NCI-H69 (cell line): Measurements from ENCODE around the gene LGR4.
"Not testable (repeated sequence)": the region's sequence is repeated elsewhere in the genome, so short reads cannot be mapped to it uniquely, and the experiment has no call there.

Source experiments
- DNase-seq: peaks from one replicate; lab custom pipeline; 2025; lab: John Stamatoyannopoulos, UW

The LGR4 gene

GRCh38 chr11:27347359-27348339 is 124.9 kb downstream of the LGR4 start:
- peak; percentile 94 for DNase-seq

- DNase-seq, result no peak
These were observed 132.6 kb downstream of the LGR4 start for GRCh38 chr11:27339941-27340340.

DNA sequence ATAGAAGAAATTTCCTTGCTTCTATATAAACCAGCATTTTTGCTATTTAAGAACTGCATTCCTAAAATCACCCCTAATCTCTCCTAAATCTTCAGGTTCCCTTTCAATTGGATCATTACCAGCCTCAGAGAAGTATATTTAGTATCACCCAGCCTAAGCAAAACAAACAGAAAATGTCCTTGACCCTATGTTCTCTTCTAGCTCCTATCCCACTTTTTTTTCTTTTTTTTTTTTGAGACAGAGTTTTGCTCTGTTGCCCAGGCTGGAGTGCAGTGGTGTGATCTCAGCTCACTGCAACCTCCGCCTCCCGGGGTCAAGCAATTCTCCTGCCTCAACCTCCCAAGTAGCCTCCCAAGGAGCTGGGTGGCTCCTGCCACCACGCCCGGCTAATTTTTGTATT is 137.8 kb downstream of the LGR4 start:
- not testable (repeated sequence) for DNase-seq

DNA sequence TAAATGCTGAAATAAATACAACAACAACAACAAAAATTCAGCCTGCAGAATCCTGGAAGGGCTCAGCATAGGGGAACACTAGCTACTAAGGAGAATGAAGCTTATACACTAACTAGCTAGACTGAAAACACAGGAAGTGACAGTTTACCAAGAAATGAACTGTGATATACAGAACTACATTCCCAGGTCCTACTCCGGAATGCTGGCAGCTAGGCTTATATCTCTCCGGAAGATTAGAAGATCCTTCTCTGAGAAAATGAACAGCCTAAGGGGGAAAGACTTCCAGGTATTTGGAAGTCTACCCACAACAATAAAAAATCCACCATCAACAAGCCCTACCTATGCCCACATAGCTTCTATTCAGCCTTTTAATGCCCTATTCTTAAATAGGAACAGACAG is 140.6 kb downstream of the LGR4 start:
- no peak for DNase-seq

DNA sequence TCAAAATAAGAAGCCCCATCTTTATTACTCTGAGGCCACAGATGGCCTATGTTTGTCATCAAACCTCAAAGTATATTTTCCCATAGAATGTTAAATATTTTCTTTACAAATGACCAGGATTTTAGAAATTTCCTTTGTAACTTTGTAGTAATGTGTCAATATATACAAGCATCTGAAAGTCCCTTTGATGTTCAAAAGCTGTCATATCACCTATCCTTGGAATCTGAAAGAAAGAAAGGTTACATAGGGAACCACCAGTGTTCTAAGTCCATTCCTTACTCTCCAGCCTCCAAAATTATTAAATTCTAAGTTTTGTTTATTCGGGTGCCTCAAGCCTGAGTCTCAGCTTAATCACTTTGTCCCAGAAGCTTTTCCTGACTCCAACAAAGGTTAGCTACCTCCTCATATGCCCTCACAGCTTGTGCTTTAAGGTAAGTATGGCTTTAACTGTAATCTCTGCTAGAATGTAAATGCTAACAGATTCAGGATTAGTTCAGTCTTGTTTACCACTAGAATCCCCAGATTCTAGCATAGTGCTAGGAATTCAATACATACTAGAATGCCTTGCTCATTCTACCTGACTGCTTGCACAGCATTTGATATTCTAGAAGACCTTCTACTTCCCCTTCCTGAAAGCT is 141.8 kb downstream of the LGR4 start:
- DNase-seq, result no peak

DNA sequence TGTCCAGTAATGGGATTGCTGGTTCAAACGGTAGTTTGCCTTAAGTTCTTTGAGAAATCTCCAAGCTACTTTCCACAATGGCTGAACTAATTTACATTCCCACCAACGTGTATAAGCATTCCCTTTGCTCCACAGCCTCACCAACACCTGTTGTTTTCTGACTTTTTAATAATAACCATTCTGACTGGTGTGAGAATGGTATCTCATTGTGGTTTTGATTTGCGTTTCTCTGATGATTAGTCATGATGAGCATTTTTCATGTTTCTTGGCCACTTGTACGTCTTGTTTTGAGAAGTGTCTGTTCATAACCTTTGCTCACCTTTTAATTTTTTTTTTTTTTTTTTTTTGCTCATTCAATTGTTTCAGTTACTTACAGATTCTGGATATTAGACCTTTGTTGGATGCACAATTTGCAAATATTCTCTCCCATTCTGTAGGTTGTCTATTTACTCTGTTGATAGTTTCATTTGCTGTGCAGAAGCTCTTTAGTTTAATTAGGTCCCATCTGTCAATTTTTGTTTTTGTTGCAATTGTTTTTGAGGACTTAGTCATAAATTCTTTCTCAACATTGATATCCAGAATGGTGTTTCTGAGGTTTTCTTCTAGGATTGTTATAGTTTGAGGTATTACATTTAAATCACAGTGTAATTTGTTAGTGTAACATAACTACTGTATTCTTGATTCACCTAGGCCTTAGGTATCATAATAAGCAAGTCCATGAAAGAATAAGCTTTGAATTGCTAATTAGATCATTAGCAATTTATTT is 142.5 kb downstream of the LGR4 start:
- DNase-seq, result no peak

DNA sequence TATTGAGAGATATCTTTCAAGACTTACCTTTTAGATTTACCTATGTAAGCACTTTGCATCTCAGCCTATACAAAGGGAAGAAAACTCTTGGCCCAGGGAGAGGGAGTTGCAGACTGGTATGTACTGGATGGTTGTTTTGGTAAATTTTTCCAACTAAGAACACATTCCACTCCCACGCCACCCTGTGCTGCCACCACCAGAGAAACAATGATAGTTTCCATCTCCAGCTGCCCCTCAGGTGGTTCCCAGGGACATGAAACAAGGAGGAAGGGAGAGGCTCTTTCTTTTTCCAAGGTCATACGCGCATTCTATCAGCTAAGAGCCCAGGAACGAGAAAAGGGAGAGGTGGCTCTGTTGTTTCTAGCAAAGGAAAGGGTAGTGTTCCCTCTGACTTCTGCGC is 144.0 kb downstream of the LGR4 start:
- DNase-seq, result no peak

DNA sequence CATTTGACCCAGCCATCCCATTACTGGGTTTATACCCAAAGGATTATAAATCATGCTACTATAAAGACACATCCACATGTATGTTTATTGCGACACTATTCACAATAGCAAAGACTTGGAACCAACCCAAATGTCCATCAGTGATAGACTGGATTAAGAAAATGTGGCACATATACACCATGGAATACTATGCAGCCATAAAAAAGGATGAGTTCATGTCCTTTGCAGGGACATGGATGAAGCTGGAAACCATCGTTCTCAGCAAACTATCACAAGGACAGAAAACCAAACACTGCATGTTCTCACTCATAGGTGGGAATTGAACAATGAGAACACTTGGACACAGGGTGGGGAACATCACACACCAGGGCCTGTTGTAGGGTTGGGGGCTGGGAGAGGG is 145.5 kb downstream of the LGR4 start:
- not testable (repeated sequence) for DNase-seq

GRCh38 chr11:27322196-27322595 is 150.4 kb downstream of the LGR4 start:
- not testable (repeated sequence) for DNase-seq

DNA sequence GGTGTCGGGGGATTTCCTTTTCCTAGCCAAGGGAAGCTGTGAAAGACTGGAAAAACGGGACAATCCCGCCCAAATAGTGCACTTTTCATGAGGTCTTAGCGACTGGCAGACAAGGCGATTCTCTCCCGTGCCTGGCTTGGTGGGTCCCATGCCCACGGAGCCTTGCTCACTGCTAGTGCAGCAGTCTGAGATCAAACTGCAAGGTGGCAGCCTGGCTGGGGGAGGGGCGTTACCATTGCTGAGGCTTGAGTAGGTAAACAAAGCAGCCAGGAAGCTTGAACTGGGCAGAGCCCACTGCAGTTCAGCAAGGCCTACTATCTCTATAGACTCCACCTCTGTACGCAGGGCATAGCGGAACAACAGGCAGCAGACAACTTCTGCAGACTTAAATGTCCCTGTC is 151.2 kb downstream of the LGR4 start:
- DNase-seq, result not testable (repeated sequence)

GRCh38 chr11:27319072-27319471 is 153.5 kb downstream of the LGR4 start:
- DNase-seq, result no peak

DNA sequence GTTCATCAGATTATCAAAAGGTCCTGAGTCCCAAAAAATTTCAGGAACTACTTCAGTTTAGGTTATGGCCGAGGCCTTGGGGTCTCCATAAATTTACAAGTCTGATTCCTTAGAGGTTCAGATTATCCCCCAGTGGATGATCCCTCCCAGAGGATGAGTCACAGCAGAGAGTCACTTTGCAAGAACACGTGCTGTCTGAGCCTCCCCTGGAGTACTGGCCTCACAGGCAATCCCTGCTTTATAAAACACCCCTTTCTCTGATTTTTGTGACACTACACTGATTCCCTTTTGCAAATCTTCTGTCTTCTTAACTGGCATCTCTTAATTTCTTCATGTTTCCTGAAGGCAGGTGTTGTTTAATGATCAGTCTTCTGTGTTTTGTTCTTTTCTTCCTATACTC is 154.8 kb downstream of the LGR4 start:
- DNase-seq, result no peak
